Nephron (organoid): ENCODE results near the gene REPS1.

ENCODE experiments used
- H3K27ac Mint-ChIP-seq, 3 experiments: 2 replicates each; pipeline ENCODE4 v1.8.0; 2020; ENCODE audit warnings: mixed read lengths in 3 of 3, mild to moderate bottlenecking in 2 of 3, moderate library complexity in 1 of 3
- H3K27me3 Mint-ChIP-seq: 2 replicates; pipeline ENCODE4 v1.8.0; 2021; ENCODE audit warnings: low read depth, mild to moderate bottlenecking, moderate library complexity, mixed read lengths
- H3K36me3 Mint-ChIP-seq: 2 replicates; pipeline ENCODE4 v1.8.0; 2020; ENCODE audit warnings: low read depth, mixed read lengths
- H3K4me1 Mint-ChIP-seq: 2 replicates; pipeline ENCODE4 v1.8.0; 2020; ENCODE audit warnings: mixed read lengths
- H3K4me3 Mint-ChIP-seq, 3 experiments: 2 replicates each; pipeline ENCODE4 v1.8.0; 2020; ENCODE audit warnings: mild to moderate bottlenecking in 3 of 3, mixed read lengths in 3 of 3, moderate library complexity in 2 of 3
- H3K9me3 Mint-ChIP-seq: 2 replicates; pipeline ENCODE4 v1.8.0; 2020; ENCODE audit warnings: mixed read lengths
- TF ChIP-seq, protein P1 (sequence below), 3 experiments: fragments of 200-600 bp; sonication (generic); IDR thresholded peaks; one replicate each; pipeline ENCODE4 v1.5.0; 2021; ENCODE audit warnings: antibody characterized with exemption in 3 of 3; ENCODE audit not compliant: unreplicated experiment in 3 of 3

The REPS1 gene

DNA sequence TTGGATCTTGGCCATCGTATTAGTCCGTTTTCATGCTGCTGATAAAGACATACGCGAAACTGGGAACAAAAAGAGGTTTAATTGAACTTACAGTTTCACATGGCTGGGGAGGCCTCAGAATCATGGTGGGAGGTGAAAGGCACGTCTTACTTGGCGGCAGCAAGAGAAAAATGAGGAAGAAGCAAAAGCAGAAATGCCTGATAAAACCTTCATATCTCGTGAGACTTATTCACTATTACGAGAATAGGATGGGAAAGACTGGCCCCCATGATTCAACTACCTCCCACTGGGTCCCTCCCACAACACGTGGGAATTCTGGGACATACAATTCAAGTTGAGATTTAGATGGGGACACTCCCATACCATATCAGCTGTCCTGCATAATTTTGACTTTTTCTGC lies 20.1 kb upstream of the REPS1 start:
- no peaks in the 10 kb centered on the region for H3K9me3 Mint-ChIP-seq

DNA sequence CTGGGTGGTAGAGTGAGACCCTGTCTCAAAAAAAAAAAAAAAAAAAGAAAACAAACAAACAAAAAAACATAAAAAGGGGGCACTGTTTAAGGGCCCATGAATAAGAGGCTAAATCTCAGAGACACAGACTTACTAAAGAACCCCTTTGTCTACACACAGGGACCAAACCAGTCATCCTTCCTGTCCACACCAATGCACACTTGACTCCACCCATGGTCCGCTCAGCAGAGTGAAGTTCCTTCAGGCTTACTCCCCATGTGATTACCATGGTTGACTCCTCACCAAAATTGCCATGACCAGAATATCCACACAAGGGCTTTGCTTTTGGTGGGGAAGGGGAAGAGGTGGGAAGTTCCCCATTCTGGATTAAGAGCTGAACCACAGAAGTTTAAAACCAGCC lies 19.4 kb upstream of the REPS1 start:
- Mint-ChIP-seq H3K27me3 (peaks cover 4% of the 10 kb centered on the region), H3K36me3 (no peaks in the 10 kb centered on the region), H3K4me3 (no peak overlapping the region), H3K9me3 (no peaks in the 10 kb centered on the region), H3K4me1 (no peaks in the 10 kb centered on the region), H3K27ac (no peak overlapping the region)
- TF ChIP-seq, protein P1, sequence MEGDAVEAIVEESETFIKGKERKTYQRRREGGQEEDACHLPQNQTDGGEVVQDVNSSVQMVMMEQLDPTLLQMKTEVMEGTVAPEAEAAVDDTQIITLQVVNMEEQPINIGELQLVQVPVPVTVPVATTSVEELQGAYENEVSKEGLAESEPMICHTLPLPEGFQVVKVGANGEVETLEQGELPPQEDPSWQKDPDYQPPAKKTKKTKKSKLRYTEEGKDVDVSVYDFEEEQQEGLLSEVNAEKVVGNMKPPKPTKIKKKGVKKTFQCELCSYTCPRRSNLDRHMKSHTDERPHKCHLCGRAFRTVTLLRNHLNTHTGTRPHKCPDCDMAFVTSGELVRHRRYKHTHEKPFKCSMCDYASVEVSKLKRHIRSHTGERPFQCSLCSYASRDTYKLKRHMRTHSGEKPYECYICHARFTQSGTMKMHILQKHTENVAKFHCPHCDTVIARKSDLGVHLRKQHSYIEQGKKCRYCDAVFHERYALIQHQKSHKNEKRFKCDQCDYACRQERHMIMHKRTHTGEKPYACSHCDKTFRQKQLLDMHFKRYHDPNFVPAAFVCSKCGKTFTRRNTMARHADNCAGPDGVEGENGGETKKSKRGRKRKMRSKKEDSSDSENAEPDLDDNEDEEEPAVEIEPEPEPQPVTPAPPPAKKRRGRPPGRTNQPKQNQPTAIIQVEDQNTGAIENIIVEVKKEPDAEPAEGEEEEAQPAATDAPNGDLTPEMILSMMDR (IDR thresholded peaks at IDR 0.05; ENCODE audit: unreplicated experiment in 3 of 3): no peak

More for the DNA sequence above, 20.1 kb upstream of the REPS1 start:
- Mint-ChIP-seq H3K27me3 (peaks cover 4% of the 10 kb centered on the region), H3K27ac (no peak overlapping the region), H3K4me1 (peaks cover 4% of the 10 kb centered on the region), H3K4me3 (no peak overlapping the region), H3K36me3 (no peaks in the 10 kb centered on the region)
- TF ChIP-seq, protein P1 (IDR thresholded peaks at IDR 0.05; ENCODE audit: unreplicated experiment in 3 of 3): no peak

DNA sequence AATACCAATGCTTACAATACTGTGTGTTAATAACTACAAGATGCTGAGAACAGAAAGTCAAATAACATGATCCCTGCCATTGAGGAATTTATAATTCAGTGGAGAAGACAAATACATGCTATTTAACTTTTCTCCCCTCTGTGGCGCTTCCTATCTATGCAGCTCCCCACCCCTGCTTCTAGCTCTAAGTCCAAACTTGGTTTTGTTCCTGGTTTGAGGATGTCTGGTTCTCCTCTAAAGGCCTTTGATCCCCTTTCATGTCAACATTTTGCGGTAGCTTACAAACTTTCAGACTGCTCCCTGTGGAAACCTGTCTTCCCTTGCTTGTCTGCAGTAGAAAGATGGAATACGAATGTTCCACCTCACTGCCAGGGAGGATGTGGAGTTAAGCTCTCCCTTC lies 18.4 kb upstream of the REPS1 start:
- no peaks in the 10 kb centered on the region for H3K36me3 Mint-ChIP-seq
- H3K27me3 Mint-ChIP-seq: peaks cover 4% of the 10 kb centered on the region
- no peak overlapping the region for H3K27ac Mint-ChIP-seq
- H3K9me3 Mint-ChIP-seq: no peaks in the 10 kb centered on the region
- no peak overlapping the region for H3K4me3 Mint-ChIP-seq
- H3K4me1 Mint-ChIP-seq: no peaks in the 10 kb centered on the region
- TF ChIP-seq, protein P1 (IDR thresholded peaks at IDR 0.05; ENCODE audit: unreplicated experiment in 3 of 3): no peak

DNA sequence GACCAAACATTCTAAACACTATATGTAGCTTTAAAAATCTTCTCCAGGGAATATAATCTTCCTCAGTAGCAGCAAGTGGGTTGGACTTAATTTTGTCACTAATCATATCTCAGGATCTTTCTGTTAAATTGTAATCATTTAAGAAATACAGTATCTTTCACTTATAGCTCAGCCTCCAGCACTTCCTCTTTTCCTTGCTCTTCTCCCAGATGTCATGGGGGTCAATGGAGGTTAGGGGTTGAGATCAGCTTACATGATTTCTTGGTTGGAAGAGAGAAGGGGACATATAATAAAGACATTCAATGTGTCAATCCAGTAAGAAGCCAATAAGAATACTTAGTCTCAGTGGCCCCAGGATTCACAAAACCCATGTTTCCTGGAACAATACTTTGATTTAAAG lies 15.7 kb upstream of the REPS1 start:
- Mint-ChIP-seq H3K4me3 (no peak overlapping the region), H3K27ac (no peak overlapping the region), H3K9me3 (no peaks in the 10 kb centered on the region), H3K36me3 (no peaks in the 10 kb centered on the region), H3K4me1 (peaks cover 6% of the 10 kb centered on the region), H3K27me3 (peaks cover 4% of the 10 kb centered on the region)
- TF ChIP-seq, protein P1 (IDR thresholded peaks at IDR 0.05; ENCODE audit: unreplicated experiment in 3 of 3): no peak

DNA sequence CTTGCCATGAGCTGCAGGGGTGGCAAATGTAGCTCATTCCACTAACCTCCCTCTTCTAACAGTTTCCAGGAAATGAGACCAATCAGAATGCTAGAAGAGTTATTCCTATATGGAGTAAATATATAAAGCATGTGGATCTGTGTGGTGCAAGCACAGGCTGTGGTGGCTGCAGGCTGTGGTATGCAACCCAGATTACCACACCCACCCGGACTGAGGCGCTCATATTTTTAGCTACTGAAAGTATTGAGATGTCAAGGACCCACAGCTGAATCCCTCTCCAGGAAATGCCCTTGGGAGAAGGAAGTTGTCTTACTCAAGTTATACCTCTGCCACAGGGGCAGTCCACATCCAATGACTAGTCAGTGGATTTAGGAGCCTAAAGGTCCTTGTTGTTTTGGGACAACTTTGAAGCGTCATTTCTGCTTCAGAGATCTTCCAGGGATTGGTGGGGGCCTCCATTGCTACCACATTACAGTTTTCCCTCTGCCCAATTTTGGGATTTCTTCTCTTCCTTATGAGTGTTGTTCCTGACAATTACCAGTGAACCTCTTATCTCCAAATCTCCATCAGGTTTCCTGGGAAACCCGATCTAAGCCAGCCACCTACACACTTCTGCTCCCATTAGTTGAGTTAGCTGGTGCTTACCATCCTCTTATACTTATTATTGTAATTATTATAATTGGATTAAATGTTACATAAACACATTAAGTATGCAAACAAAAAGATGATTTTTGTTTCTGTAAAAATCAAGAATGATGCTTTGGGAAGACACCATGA lies 12.1 kb upstream of the REPS1 start:
- TF ChIP-seq, protein P1 (IDR thresholded peaks at IDR 0.05; ENCODE audit: unreplicated experiment in 3 of 3): no peak
- Mint-ChIP-seq H3K4me1 (peaks cover 6% of the 10 kb centered on the region), H3K27me3 (peaks cover 7% of the 10 kb centered on the region), H3K4me3 (no peak overlapping the region), H3K36me3 (no peaks in the 10 kb centered on the region), H3K27ac (no peak overlapping the region), H3K9me3 (no peaks in the 10 kb centered on the region)

DNA sequence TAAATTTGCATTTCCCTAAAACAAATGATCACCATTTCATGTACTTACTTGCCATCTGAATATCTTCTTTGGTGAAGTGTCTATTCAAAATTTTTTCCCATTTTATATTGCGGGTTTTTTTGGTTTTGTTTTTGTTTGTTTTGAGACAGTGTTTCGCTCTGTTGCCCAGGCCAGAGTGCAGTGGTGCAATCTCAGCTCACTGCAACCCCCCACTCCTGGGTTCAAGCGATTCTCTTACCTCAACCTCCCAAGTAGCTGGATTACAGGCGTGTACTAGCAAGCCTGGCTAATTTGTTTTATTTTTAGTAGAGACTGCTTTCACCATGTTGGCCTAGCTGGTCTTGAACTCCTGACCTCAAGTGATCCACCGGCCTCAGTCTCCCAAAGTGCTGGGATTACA lies 9.1 kb upstream of the REPS1 start:
- H3K4me1 Mint-ChIP-seq: peaks cover 6% of the 10 kb centered on the region
- H3K4me3 Mint-ChIP-seq: no peak overlapping the region
- no peaks in the 10 kb centered on the region for H3K9me3 Mint-ChIP-seq

More for the DNA sequence above, 9.1 kb upstream of the REPS1 start:
- Mint-ChIP-seq H3K36me3 (no peaks in the 10 kb centered on the region), H3K27ac (no peak overlapping the region), H3K27me3 (peaks cover 7% of the 10 kb centered on the region)
- TF ChIP-seq, protein P1 (IDR thresholded peaks at IDR 0.05; ENCODE audit: unreplicated experiment in 3 of 3): no peak
